IPS-15b (cell line): Measurements from ENCODE around the gene TRAIP.

Source experiments
- H3K27me3 ChIP-seq: one replicate; pipeline ENCODE4 v1.6.1; 2013; ENCODE audit warnings: low read length; ENCODE audit not compliant: control insufficient read depth, insufficient read depth
- H3K36me3 ChIP-seq: one replicate; pipeline ENCODE4 v1.6.1; 2013; ENCODE audit warnings: low read length; ENCODE audit not compliant: control insufficient read depth, insufficient read depth
- H3K4me1 ChIP-seq: one replicate; pipeline ENCODE4 v1.6.1; 2013; ENCODE audit warnings: mild to moderate bottlenecking, low read length; ENCODE audit not compliant: control insufficient read depth, insufficient read depth
- H3K4me3 ChIP-seq: one replicate; pipeline ENCODE4 v1.5.1; 2013; ENCODE audit warnings: low read depth, low read length
- H3K9ac ChIP-seq: one replicate; pipeline ENCODE4 v1.6.1; 2013; ENCODE audit warnings: low read depth, mild to moderate bottlenecking, low read length
- H3K9me3 ChIP-seq: one replicate; pipeline ENCODE4 v1.6.1; 2013; ENCODE audit warnings: mild to moderate bottlenecking, low read length; ENCODE audit not compliant: control insufficient read depth, insufficient read depth

The TRAIP gene

DNA sequence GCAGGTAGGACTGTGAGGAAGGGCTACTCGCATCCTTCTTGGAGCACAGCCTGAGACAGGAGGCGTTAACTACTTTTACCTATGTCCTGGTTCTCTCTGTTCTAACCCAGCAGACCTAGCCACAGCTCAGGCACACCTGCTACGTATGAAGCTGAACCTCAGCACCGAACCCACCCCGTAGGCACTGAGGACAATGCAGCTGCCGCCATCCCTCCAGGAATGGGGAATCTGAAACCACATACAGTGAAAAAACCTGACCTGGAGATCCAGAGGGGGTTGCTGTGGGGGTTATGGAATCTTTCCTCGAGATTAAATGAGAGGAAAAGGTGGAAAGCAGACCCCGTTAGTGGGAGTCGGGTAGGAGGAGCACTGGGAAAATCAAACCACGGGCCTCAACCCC, 32.9 kb upstream of the TRAIP start:
- Histone ChIP-seq H3K9ac (no peak overlapping the region), H3K4me1 (no peaks in the 10 kb centered on the region), H3K36me3 (no peaks in the 10 kb centered on the region), H3K9me3 (no peaks in the 10 kb centered on the region), H3K27me3 (no peaks in the 10 kb centered on the region), H3K4me3 (no peak overlapping the region)

DNA sequence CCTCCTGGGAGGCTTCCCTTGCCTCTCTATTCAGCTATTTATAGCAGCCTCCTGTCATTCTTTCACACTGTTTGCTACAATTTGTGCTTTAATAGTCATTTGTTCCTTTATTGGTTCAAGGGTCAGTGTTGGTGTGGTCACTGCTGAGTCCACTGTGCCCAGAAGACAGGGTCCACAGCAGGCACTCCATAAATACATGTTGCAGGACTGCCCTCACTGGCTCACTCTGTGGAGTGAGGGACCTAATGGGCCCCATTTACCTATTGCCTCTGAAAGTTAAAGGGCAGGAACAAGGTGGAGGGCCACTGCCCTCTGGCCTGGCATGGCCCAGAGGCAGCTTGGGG, 30.5 kb upstream of the TRAIP start:
- Histone ChIP-seq H3K4me3 (no peak overlapping the region), H3K9me3 (no peaks in the 10 kb centered on the region), H3K36me3 (no peaks in the 10 kb centered on the region), H3K9ac (no peak overlapping the region), H3K4me1 (peaks cover 3% of the 10 kb centered on the region), H3K27me3 (no peaks in the 10 kb centered on the region)

- Histone ChIP-seq H3K9me3 (no peaks in the 10 kb centered on the region), H3K27me3 (no peaks in the 10 kb centered on the region), H3K4me1 (peaks cover 21% of the 10 kb centered on the region), H3K4me3 (no peak overlapping the region), H3K9ac (no peak overlapping the region), H3K36me3 (peaks cover 2% of the 10 kb centered on the region)
Observed at GRCh38 chr3:49883998-49884397, 27.6 kb upstream of the TRAIP start.

DNA sequence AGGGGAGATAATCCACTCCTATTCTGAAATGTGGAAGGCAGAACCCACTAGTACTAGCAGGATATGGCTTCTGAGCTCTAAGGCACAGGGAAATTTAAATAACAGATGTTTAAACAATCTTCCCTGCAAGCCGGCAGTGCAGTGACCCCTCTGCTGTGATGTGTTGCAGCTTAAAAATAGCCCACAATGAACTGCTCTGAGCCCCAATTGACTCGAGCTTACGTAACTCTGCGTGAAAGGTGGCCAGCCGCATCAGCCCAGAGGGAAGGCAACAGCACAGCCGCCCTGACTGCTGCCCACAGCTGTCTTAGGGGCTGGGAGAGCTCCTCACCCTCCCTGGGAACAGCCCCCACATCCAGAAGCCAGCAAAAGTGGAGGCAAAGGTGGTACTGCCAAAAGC, 25.8 kb upstream of the TRAIP start:
- H3K4me1 ChIP-seq = peaks cover 21% of the 10 kb centered on the region
- H3K36me3 ChIP-seq = peaks cover 2% of the 10 kb centered on the region
- H3K4me3 ChIP-seq = no peak overlapping the region
- no peak overlapping the region for H3K9ac ChIP-seq
- no peaks in the 10 kb centered on the region for H3K27me3 ChIP-seq
- H3K9me3 ChIP-seq = no peaks in the 10 kb centered on the region

DNA sequence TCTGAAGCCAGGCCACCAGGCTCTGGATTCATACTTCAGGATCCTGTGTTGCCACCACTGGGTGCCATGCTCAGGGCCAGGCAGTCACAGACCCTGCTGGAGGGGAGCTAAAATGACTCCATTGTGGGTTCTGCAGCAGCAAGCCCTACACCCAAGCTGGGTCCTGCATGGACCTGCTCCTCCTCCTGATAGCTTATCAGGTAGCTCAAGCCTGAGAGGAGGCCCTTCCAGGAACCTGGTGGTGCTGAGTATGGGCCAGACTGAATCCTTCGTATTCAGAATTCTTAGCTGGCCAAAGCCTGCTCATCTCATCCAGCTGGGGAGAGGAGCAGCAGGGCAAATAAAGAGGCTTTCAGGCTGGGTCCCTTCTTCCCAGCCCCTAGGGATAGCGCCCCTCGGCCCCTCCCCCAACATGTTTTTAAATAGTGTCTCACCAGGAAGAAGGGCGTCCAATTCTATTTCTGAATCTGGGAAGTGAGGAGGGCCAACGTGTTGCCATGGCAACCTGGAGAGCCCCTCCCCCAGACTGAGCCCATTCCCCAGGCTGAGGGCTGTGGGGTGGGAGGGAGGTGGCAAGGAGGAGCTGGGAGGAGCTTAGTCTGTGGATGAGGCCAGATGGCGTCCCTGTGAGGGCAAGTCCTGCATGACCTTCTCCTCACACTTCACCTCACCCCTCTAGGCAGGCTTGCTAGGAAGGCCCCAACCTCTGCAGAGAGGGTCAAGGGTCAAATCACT, 24.4 kb upstream of the TRAIP start:
- H3K4me3 ChIP-seq = peak overlapping the region; percentile 19
- H3K9me3 ChIP-seq = no peaks in the 10 kb centered on the region
- peak overlapping the region; percentile 16 for H3K9ac ChIP-seq
- H3K27me3 ChIP-seq = no peaks in the 10 kb centered on the region
- H3K4me1 ChIP-seq = peaks cover 21% of the 10 kb centered on the region
- H3K36me3 ChIP-seq = peaks cover 2% of the 10 kb centered on the region

GRCh38 chr3:49879721-49880120, 23.4 kb upstream of the TRAIP start:
- H3K9ac ChIP-seq = no peak overlapping the region
- peaks cover 2% of the 10 kb centered on the region for H3K36me3 ChIP-seq
- peaks cover 21% of the 10 kb centered on the region for H3K4me1 ChIP-seq
- no peak overlapping the region for H3K4me3 ChIP-seq
- H3K9me3 ChIP-seq = no peaks in the 10 kb centered on the region
- H3K27me3 ChIP-seq = no peaks in the 10 kb centered on the region

- Histone ChIP-seq H3K9me3 (no peaks in the 10 kb centered on the region), H3K27me3 (no peaks in the 10 kb centered on the region), H3K9ac (no peak overlapping the region), H3K36me3 (peaks cover 2% of the 10 kb centered on the region), H3K4me1 (peaks cover 21% of the 10 kb centered on the region), H3K4me3 (no peak overlapping the region)
Observed at GRCh38 chr3:49878686-49879085, 22.3 kb upstream of the TRAIP start.

DNA sequence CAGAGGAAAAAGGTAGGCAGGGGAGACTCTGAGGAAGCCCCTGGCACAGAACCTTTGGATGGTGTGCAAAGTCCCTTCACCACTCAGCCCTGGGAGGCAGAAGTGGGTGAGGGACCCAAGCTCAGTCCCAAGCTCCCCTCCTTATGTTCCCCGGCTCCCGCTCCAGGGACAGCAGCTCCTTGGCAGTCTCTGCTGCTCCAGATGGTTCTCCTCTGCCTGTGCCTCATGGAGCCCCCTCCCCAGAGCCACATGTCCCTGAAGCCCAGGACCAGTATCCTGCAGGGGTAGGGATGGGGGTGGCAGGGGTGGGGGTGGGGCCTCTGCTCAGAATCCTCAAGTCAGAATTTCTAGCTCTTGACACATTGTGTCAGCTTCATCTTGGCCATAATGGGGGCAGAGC, 21.4 kb upstream of the TRAIP start:
- peaks cover 2% of the 10 kb centered on the region for H3K36me3 ChIP-seq
- no peak overlapping the region for H3K9ac ChIP-seq
- no peak overlapping the region for H3K4me3 ChIP-seq
- H3K27me3 ChIP-seq = no peaks in the 10 kb centered on the region
- peaks cover 21% of the 10 kb centered on the region for H3K4me1 ChIP-seq
- no peaks in the 10 kb centered on the region for H3K9me3 ChIP-seq

- Histone ChIP-seq H3K9ac (no peak overlapping the region), H3K27me3 (peaks cover 2% of the 10 kb centered on the region), H3K4me3 (no peak overlapping the region), H3K4me1 (peaks cover 14% of the 10 kb centered on the region), H3K36me3 (peaks cover 2% of the 10 kb centered on the region), H3K9me3 (no peaks in the 10 kb centered on the region)
Observed at GRCh38 chr3:49876567-49876966, 20.2 kb upstream of the TRAIP start.

GRCh38 chr3:49873623-49874022, 17.3 kb upstream of the TRAIP start:
- peaks cover 3% of the 10 kb centered on the region for H3K4me1 ChIP-seq
- H3K27me3 ChIP-seq = peaks cover 16% of the 10 kb centered on the region
- H3K36me3 ChIP-seq = no peaks in the 10 kb centered on the region
- H3K9me3 ChIP-seq = no peaks in the 10 kb centered on the region
- H3K4me3 ChIP-seq = no peak overlapping the region
- no peak overlapping the region for H3K9ac ChIP-seq

DNA sequence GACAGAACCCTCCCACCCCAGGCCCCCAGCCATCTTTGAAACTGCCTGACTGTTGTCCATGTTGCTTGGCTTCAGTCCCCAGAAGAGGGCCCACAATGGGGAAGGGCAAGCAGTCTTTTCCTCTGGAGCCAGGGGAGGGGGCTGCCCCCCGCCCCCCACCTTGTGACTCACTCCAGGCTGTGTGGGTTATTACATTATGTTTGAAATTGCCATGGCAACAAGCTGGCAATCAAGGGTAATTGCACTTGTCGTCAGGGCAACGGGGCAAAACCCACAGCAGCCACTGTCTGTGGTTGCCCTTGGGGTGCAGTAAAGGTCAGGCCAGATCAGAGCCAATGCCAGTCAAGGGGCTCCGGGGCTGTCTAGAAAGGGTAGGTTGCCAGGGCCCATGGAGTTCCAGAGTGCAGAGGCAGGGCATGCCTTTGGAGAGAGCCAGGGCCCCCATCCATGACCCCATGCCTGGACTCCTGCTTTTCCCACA, 16.5 kb upstream of the TRAIP start:
- Histone ChIP-seq H3K4me3 (no peak overlapping the region), H3K36me3 (no peaks in the 10 kb centered on the region), H3K27me3 (peaks cover 16% of the 10 kb centered on the region), H3K9ac (no peak overlapping the region), H3K9me3 (no peaks in the 10 kb centered on the region), H3K4me1 (peaks cover 9% of the 10 kb centered on the region)

- H3K4me3 ChIP-seq = no peak overlapping the region
- H3K27me3 ChIP-seq = peaks cover 16% of the 10 kb centered on the region
- H3K36me3 ChIP-seq = no peaks in the 10 kb centered on the region
- no peaks in the 10 kb centered on the region for H3K9me3 ChIP-seq
- no peak overlapping the region for H3K9ac ChIP-seq
- peaks cover 14% of the 10 kb centered on the region for H3K4me1 ChIP-seq
Observed at GRCh38 chr3:49871531-49872153, 15.3 kb upstream of the TRAIP start.
